Adipose tissue (tissue), 3 donors: Measurements from ENCODE around the gene CCNJL. TPM values are rescaled to one million over a fixed set of nuclear protein-coding genes. Genes with fewer than 3 reads are reported as not detected.

Experiments used
- H3K27ac ChIP-seq: one replicate; pipeline ENCODE4 v1.5.1; 2013; ENCODE audit warnings: low read depth, low read length
- WGBS, 3 donors: extraction: QIAGEN DNeasy Blood & Tissue Kit; methylation state at CpG; one replicate each; pipeline ENCODE4 v1.1.7; 2013; 5-methylcytosine and 5-hydroxymethylcytosine counted together
- polyA plus RNA-seq, 3 donors: library from polyadenylated mRNA; stranded (reverse); fragments of 200-250 nt; gene quantifications; one replicate each; pipeline ENCODE4 v1.2.3, GENCODE V29; 2013
- donor health status: healthy with polysubstance abuse.
- donor health status: Bipolar disorder and iron deficiency.
- donor health status: healthy.

The CCNJL gene
- polyA plus RNA-seq, 3 donors: 0.09 to 1.3 (median 0.89) TPM

DNA sequence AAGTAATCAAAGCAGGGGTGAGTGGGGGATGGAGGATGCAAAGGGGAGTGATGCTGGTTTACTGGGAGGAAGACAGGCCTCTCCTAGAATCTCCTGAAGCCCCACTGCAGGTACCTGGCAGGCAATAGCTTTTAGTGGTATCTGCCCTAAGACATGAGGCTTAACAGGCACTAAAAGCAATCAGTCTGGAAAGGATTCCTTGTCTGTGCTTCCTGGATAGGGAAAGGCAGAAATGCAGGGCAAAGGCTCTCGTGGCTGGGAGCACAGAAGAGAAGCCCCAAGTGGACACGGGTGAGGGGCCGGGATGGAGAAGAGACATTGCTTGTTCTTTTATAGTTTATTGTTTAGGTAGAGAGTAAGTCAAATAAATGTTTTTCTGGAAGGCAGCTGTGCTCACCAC lies 40.1 kb downstream of the CCNJL start:
- 54 to 82% (median 67%) methylated on average over 3 of the region's 3 CpGs for WGBS, 3 donors
- no peak overlapping the region for H3K27ac ChIP-seq

GRCh38 chr5:160271836-160272235 lies 40.5 kb downstream of the CCNJL start:
- 45 to 64% (median 50%) methylated on average over 6 of the region's 6 CpGs for WGBS, 3 donors
- no peak overlapping the region for H3K27ac ChIP-seq

DNA sequence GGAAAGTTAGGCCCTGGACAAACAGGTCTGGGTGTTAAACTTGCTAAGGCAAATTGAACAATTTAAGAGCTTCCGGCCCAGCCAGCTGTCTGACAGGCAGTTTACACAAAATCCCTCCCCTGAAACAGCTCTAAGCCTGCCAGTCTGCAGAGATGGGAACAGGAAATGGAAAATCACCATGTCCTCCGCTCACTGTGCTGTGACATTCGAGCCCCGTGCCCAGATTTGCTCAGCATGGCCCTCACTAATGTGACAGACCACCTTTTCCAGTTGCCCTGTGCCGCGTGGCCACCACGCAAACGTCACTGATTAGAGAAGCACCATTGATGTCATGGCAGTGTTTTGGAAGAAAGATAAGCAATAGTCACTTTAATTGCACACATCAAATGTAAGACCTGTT lies 41.0 kb downstream of the CCNJL start:
- H3K27ac ChIP-seq: no peak overlapping the region
- 34 to 61% (median 49%) methylated on average over 8 of the region's 8 CpGs for WGBS, 3 donors

DNA sequence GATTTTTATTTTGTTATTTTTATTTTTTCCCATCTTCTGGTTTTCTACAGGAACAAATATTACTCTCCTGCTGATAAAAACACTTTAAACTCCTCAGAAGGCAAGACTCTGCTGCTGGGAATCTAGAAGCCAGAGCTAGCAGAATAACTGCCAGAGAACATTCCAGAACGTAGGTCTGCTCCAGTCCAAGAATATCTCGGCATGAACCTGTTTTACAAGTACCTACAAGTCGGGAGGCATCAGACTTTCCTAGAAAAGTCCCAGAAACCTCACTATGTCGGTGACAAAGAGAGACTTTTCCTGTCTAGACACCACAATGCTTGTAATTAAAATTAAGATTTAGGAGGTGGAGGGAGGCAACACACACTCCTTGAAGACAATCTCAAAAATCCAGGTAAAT lies 41.7 kb downstream of the CCNJL start:
- 53 to 66% (median 55%) methylated on average over 4 of the region's 4 CpGs for WGBS, 3 donors
- H3K27ac ChIP-seq: no peak overlapping the region

DNA sequence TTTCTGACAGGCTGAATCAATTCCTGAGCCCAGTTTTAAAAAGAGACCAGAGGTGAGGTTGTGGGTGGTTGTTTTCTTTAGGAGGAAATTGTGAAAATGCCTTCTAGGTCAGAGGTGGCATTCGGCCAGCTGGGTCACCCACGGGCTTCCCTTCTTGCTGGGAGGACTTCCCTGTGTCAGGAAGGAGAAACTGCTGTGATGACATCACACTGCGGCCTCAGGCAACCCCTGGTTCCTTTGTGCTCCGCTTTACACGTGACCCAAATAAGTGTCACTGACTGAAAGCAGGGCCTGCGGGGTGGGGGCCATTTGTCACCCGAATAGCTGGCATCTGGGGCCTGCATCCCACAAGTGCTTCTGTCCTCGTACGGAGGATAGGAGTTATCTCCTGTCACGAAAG lies 43.3 kb downstream of the CCNJL start:
- H3K27ac ChIP-seq: no peak overlapping the region
- 22 to 67% (median 29%) methylated on average over 10 of the region's 10 CpGs for WGBS, 3 donors

GRCh38 chr5:160268121-160268520 lies 44.2 kb downstream of the CCNJL start:
- H3K27ac ChIP-seq: no peak overlapping the region
- 75 to 85% (median 85%) methylated on average over 5 of the region's 5 CpGs for WGBS, 3 donors

DNA sequence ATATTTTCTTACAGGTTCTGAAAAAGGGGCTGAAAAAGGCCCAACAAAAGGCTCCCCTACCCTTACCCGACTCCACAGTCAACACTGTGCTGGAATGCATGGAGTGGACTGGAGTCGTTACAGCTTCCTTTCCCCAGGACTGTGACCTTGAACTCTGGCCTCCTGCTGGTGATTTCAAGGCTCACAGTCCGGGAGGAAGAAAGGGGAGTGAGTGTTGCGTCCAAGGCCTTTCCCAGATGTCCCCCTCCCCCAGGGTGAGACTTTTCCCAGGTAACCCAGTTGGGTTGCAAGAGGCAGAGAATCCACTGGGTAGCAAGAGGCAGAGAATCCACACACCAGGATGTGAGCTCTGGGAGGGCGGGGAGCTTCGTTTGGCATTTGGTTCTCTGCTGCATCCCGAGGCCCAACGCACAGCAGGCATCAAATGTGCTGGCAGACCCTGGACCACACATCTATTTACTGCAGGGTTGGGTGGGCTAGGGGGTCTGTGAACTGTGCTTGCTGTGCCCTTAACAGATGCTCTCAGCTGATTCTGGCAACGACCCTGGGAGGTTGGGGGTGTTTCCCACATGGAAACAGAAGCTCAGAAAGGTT lies 45.5 kb downstream of the CCNJL start:
- 60 to 81% (median 77%) methylated on average over 9 of the region's 9 CpGs for WGBS, 3 donors
- no peak overlapping the region for H3K27ac ChIP-seq

- WGBS, 3 donors: 93 to 95% (median 95%) methylated on average over 5 of the region's 5 CpGs
- no peak overlapping the region for H3K27ac ChIP-seq
Measured at GRCh38 chr5:160266044-160266443, 46.3 kb downstream of the CCNJL start.

GRCh38 chr5:160263326-160263855 lies 49.0 kb downstream of the CCNJL start:
- 66 to 85% (median 76%) methylated on average over 4 of the region's 4 CpGs for WGBS, 3 donors
- H3K27ac ChIP-seq: no peak overlapping the region

DNA sequence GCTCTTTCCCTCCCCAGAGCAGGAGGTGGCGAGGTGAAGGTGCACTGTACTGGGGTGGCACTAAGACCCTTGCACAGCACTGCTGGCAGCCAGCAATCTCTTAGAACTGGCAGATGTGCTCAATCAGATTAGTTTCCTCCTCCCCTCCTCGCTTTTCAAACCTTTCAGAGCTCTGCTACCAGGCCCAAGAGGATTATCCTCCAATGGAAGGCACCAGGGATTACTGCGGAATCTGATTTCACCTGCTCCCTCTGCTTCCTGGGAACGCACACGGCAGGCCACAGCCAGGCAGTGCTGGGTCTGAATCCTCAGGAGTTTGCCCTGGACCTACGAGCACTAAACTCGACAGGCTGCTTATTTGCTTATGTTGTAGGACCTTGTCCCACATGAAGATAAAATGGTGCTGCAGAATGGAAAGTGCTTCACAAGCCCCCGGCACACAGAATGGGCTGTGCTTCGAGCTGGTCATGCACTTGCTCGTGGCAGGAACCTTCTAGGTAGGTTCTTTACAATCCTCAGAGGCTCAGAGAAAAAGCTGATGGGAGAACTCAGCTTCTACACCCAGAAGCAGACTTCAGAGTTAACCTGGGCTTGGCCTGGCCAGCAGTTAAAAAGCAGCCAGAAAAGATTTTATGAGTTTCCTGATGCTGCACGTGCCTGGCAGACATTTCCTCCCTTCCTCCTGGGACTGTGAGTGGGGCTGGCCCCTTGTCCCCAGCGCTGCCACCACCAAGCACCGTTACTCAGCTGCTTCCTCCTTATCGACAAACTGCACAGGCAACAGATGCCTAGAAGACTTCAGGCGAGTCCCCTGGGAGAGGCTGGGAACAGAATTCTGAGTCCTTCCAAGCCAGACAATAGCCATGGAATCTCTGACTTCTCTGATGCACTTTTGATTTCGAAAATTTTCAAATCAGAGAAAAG lies 50.0 kb downstream of the CCNJL start:
- H3K27ac ChIP-seq: no peak overlapping the region
- 43 to 70% (median 49%) methylated on average over 16 of the region's 16 CpGs for WGBS, 3 donors

DNA sequence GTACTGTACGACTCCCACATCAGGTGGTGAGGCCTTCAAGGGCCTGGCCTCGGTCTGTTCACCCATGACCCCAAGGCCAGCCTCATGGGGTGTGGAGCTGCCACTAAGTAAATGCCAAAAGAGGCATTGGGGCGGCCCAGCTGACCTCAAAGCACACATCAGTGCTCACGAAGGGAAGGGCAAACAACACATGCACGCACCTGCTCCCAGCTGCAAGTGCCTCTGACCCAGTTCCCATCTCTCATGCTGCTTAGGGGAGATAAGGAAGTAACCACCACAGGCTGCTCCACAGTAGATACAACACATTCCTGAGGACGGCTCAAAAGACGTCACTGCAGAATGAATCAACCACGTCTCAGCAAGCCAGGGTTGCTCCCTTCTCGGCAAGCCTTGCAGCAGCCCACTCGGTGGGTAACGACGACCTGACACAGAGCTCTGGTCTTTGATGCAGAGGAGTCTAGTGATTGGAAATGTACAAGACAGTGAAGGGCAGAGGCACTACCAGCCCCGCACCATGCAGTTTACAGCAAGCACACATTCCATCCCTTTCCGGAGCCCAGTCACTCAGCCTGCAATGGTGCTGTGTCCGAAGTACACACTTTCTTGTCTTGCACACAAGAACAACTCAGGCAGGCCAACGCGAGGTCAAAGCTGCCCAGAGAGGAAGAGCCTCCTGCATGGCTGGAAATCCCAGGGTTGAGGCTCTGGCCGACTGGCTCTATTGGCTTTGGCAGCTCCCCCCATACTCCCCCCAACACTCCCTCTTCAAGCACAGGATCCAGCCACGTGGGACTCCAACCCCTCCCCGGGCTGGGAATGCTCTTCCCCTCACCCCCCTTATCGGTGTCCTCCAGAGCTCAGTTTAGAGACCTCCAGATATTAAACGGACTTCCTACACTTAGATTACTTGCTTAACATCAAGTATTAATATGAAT lies 51.2 kb downstream of the CCNJL start:
- WGBS, 3 donors: 46 to 53% (median 49%) methylated on average over 22 of the region's 22 CpGs
- H3K27ac ChIP-seq: no peak overlapping the region

- whole genome bisulfite sequencing, 3 donors: 91 to 95% (median 92%) methylated on average over 14 of the region's 14 CpGs
- no peak overlapping the region for H3K27ac ChIP-seq
Measured at GRCh38 chr5:160260006-160260775, 52.2 kb downstream of the CCNJL start.

DNA sequence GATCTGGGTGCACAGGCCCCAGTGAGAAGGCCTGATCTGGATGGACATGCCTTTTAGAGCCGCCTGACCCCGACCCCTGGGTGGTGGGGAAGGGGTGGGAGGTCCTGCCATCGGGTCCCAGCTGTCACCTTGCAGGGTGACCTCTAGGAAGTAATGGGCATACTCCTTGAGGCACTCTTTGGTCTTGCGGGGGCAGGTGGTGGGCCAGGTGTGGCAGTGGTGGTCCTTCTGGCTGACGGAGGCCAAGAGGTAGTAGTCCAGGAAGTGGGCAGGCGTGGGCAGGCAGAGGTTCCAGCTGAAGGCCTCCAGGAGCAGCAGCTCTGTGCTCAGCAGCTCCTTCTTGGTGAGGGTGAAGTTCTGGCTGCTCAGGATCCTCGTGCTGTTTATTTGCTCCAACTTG lies 53.0 kb downstream of the CCNJL start:
- 80 to 94% (median 89%) methylated on average over 7 of the region's 7 CpGs for WGBS, 3 donors

DNA sequence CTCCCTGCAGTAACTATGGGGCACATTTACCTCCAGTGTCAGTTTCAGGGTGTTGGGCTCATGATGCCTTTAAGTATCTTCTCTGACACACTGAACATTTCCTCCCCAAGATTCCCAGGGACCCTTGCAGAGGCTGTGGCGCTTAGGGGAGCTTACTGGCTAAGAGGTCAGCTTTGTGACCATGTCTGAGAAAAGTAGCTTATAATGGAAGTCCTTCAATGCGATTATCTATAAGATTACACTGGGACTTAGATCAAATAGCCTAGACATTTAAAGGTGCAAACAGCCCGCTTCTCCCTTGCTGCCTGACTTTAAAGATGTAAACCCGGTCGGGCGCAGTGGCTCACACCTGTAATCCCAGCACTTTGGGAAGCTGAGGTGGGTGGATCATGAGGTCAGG lies 57.7 kb downstream of the CCNJL start:
- no peak overlapping the region for H3K27ac ChIP-seq
- 92 to 96% (median 96%) methylated on average over 6 of the region's 6 CpGs for WGBS, 3 donors

More for the DNA sequence above, 53.0 kb downstream of the CCNJL start:
- H3K27ac ChIP-seq: no peak overlapping the region

DNA sequence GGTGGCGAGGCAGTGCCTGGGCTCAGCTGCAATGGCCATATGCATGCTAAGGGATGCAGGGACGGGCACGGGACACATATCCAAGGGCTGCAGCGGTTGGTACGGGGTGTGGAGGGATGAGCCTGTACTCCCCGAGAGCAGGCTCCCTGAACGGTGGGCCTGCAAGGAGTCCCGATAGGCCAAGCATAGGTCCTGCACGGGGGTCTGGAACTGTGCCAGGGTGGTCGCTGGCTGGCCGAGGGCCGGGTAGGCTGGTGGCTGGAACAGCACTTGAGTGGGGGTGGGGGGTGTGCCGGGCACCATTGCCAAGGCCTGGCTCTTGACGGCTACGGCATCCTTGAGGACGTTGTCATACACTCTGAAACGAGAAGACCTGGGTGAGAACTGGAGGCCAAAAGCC lies 58.9 kb downstream of the CCNJL start:
- WGBS, 3 donors: 93 to 94% (median 93%) methylated on average over 17 of the region's 17 CpGs

DNA sequence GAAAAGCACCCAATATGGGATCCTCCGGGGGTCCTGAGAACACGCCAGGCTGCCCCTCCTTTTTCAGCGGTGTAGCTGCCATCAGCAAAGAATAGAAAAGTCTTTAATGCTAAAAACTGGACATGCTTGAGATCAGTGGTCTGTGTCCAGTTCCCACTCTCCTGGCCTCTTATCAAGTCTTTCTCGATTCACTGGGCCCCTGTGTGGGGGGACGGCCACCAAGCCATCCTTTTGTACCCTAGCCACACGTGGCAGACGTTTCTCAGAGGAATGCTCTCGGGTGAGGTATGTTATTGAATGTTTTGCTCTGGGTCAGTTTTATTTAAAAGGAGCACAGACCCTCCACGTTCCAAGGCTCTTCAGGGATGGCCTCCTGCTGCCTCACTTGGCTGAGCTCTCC lies 59.4 kb downstream of the CCNJL start:
- H3K27ac ChIP-seq: no peak overlapping the region
- WGBS, 3 donors: 83 to 92% (median 90%) methylated on average over 9 of the region's 9 CpGs

More for the DNA sequence above, 58.9 kb downstream of the CCNJL start:
- no peak overlapping the region for H3K27ac ChIP-seq

GRCh38 chr5:160251406-160252155 lies 60.8 kb downstream of the CCNJL start:
- H3K27ac ChIP-seq: no peak overlapping the region
- 83 to 91% (median 87%) methylated on average over 14 of the region's 14 CpGs for WGBS, 3 donors
